HG02938 (cell line): Measurements from ENCODE around the gene ANKRD12.
"Not testable (repeated sequence)": the region's sequence is repeated elsewhere in the genome, so short reads cannot be mapped to it uniquely, and the experiment has no call there.

ENCODE experiments used
- ATAC-seq: cut with Tn5 transposase; IDR thresholded peaks from one replicate; pipeline ENCODE4 v1.9.1; 2021; ENCODE audit warnings: mild to moderate bottlenecking, moderate library complexity; ENCODE audit not compliant: unreplicated experiment

Gene ANKRD12

DNA sequence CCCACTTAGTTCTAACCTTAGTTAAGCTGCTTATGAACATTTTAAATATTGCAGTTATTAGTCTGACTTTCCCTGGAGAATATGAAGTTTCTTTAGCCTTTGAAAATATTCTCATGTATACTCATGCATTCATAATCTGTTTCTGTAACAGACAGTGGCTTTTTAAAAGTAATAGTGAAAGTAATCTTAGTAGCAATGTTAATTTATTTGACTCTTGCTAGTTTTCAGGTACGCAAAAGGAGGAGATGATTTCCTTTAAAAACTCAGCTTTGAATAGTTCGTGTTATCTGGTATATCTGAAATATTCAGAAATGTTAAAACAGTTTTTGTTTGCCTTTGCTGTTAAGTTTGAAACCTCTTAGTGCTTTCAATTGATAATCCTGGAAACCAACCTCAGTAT, 3.8 kb downstream of the ANKRD12 start:
- ATAC-seq, result no peak

GRCh38 chr18:9140984-9141383, 4.4 kb downstream of the ANKRD12 start:
- ATAC-seq, result no peak

- no peak for ATAC-seq
Measured at GRCh38 chr18:9146224-9146623, 9.6 kb downstream of the ANKRD12 start.

DNA sequence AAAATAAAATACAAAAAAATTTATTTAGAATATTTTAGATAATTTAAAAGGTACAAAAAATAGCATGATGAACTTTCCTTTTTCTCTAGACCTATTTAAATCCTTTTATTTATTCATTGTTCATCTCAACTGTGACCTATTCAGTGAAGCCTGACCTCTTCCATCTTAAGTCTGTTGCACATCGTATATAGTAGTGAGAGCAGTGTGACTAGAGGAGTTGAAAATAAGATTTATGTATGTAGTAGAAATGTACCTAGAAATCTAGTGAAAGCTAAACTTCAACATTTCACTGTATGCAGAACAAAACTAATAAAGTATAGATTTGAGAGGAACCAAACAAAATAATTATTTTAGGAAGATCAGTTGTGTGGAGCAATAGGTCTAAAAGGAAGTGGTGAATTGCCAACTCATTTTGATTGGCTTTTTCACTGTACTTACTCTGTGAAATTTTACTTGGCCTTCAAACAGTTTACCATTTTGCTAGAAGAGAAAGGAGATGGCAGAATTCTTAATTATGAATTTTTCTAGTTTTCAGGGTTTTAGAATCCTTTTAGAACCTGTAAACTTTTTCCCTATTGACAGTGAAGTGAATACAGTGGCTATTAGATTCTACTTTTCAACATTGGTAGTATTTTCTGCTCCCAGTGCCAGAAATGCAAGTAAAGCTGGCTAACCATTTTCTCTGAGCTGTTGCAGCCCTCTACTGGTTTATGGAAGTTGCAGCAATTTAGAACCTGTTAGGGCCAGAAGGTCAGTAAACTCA, 11.0 kb downstream of the ANKRD12 start:
- no peak for ATAC-seq

DNA sequence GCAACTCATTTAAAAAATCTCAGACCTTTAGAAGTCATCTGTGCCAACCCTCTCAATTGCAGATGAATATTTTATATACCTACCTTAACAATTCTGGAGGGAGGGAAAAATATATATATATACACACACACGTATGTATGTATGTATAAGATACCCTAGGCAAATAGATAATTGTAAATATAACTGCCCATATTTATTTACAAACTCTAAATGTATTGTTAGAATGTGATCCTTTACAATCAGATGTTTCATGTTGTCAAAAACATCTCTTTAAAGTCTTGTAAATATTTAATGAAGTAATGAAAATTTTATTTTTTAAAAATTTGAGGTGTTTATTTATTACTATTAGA, 11.6 kb downstream of the ANKRD12 start:
- ATAC-seq, result no peak

DNA sequence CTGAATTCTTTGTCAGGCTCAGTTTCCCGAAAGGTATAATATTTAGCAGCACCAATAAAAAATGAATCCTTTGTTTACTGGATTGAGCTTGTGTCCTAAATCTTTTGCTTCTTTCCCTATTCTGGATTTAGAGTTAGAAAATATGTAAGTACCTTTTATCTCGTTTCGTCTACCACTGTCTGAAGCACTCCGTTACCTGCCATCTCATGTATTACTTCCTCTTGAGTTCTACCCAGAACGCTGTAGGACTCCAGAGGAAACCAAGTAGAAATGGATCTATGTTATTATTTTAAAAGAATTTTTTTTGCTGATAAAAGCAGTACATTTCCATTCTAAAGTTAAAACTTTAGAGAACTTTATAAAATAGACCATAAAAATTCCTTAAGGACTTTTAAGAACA, 13.5 kb downstream of the ANKRD12 start:
- ATAC-seq, result no peak

DNA sequence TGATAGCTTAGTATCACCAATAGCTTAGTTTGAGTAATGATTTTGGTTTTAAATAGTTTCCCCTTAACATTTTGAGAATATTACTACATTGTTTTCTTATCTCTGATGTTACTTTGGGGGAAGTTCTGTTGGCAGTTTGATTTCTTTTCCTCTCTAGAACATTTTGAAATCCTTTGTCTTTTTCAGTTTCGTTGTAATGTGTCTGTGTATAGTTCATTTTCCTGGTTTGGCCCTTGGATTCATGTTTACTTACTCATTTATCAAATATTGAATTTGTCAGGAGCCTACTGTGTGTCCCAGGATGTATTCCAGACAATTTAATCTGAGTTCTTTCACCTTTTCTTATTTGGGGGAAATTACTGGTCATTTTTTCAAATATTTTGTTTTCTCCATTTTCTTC, 16.7 kb downstream of the ANKRD12 start:
- no peak for ATAC-seq

DNA sequence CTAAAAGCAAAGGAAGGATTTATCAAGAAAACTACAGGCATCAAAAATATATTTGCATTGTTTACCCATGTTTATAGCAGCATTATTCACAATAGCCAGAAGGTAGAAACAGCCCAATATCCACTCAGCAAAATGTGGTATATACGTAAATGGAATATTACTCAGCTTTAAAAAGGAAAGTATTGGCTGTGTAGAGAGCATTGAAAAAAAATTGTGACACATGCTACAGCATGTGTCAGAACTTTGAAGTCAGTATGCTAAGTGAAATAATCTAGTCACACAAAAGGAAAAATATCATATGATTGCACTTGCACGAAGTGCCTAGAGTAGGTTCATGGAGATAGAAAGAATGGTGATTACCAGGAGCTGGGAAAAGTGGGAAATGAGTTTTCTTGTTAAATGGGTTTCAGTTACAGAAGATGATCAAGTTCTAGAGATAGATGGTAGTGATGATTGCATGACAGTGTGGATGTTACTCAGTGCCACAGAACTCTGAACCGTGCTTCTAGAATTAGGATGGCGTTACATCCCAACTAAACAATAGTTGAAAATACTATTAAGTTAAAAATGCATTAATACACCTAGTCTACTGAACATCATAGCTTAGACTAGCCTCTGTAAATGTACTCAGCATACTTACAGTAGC, 20.1 kb downstream of the ANKRD12 start:
- ATAC-seq, result no peak

GRCh38 chr18:9157806-9158205, 21.2 kb downstream of the ANKRD12 start:
- ATAC-seq, result no peak

GRCh38 chr18:9160014-9160413, 23.4 kb downstream of the ANKRD12 start:
- ATAC-seq, result no peak

DNA sequence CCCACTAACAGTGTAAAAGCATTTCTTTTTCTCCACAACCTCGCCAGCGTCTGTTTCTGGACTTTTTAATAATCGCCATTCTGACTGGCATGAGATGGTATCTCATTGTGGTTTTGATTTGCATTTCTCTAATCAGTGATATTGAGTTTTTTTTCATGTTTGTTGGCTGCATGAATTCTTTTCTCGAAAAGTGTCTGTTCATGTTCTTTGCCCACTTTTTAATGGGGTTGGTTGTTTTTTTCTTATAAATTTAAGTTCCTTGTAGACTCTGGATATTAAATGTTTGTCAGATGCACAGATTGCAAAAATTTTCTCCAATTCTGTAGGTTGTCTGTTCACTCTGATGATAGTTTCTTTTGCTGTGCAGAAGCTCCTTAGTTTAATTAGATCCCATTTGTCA, 26.1 kb downstream of the ANKRD12 start:
- not testable (repeated sequence) for ATAC-seq

- ATAC-seq, result not testable (repeated sequence)
Measured at GRCh38 chr18:9164149-9164548, 27.6 kb downstream of the ANKRD12 start.

- not testable (repeated sequence) for ATAC-seq
Measured at GRCh38 chr18:9165883-9166282, 29.3 kb downstream of the ANKRD12 start.

DNA sequence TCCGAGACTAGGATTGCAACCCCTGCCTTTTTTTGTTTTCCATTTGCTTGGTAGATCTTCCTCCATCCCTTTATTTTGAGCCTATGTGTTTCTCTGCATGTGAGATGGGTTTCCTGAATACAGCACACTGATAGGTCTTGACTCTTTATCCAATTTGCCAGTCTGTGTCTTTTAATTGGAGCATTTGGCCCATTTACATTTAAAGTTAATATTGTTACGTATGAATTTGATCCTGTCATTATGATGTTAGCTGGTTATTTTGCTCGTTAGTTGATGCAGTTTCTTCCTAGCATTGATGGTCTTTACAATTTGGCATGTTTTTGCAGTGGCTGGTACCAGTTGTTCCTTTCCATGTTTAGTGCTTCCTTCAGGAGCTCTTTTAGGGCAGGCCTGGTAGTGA, 32.9 kb downstream of the ANKRD12 start:
- ATAC-seq, result not testable (repeated sequence)

GRCh38 chr18:9171919-9172318, 35.3 kb downstream of the ANKRD12 start:
- not testable (repeated sequence) for ATAC-seq

DNA sequence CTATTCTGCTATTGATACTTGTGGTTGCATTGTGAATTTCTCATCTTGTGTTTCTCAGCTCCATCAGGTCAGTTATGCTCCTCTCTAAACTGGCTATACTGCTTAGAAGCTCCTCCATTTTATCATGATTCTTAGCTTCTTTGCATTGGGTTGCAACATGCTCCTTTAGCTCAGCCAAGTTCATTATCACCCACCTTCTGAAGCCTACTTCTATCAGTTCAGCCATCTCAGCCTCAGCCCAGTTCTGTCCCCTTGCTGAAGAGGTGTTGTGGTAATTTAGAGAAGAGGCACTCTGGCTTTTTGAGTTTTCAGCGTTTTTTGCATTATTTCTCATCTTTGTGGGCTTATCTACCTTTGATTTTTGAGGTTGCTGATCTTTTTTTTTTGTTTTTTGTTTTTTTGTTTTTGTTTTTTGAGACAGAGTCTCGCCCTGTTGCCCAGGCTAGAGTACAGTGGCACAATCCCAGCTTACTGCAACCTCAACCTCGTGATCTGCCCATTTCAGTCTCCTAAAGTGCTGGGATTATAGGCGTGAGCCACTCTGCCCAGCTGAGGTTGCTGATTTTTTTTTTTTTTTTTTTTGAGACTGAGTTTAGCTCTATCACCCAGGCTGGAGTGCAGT, 36.0 kb downstream of the ANKRD12 start:
- no peak for ATAC-seq

DNA sequence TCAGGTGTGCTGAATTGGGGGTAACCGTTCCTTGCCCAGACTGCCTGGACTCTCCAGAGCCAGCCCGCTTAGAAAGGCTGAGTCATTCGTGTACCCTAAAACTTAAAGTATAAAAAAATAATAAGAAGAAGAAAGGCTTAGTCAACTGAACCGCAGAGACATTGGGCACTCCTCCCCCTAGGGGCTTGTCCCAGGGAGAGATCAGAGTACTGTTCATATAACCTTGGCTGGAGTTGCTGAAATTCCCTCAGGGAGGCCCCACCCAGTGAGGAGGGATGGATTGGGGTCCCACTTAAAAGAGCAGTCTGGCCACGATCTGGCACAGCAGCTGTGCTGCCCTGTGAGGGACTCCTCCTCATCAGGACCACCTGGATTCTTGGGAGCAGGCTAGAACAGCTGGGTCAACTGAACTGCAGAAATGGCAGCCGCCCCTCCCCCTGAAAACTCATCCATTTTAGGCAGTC, 37.2 kb downstream of the ANKRD12 start:
- peak; percentile 64 for ATAC-seq

- no peak for ATAC-seq
Measured at GRCh38 chr18:9174302-9174701, 37.7 kb downstream of the ANKRD12 start.

- no peak for ATAC-seq
Measured at GRCh38 chr18:9175115-9175514, 38.5 kb downstream of the ANKRD12 start.

DNA sequence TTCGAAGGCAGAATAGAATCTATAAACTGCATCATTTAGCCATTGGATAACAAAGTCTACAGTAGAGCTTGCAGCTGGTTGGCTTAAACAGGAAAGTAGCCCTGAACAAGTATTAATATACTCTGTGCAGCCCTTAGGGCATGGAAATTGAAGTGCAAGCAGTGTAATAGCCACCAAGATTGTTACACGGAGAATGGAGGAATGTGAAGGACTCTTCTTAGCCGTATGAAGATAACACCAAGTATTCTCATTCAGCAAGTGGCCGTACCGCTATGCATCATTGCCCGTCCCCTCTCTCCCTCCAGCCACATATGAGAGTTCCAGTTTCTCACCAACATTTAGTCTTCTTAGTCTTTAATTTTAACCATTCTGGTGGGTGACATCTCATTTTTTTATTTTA, 40.5 kb downstream of the ANKRD12 start:
- no peak for ATAC-seq

DNA sequence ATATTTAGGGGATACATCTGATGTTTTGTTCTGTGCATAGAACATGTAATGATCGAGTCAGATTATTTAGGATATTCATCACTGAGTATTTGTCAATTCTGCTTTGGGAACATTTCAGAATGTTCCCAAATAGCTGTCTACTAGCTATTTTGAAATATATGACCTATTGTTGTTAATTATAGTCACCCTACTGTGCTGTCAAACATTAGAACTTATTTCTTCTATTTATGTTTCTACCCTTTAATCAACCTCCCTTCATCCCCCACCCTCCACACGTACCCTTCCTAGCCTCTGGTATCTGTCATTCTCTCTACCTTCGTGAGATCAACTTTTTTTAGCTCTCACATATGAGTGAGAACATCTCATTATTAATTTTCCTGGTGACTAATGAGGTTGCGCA, 40.9 kb downstream of the ANKRD12 start:
- ATAC-seq, result no peak

GRCh38 chr18:9178557-9178956, 42.0 kb downstream of the ANKRD12 start:
- ATAC-seq, result no peak
